Measurements from ENCODE around the gene PABPN1L.

DNA sequence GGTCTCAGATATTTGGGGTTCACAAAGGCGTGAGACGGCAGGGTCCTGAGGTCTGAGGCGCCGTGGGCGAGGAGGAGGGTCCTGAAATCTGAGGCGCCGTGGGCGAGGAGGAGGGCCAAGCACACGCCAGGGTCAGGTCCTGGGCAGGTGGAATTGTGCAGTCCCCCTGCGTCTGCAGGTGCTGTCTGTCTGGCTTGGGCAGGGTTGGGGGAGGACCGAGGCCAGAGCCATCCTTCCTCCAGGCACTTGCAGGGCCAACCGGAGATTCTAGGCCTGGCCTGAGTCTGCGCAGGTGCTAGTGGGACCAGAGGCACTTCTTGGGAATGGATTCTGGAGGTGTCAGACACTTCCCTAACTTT, 52.3 kb downstream of the PABPN1L start:
- TF ChIP-seq EP300 (IDR thresholded peaks at IDR 0.05) (no peak), CBX8 (IDR thresholded peaks at IDR 0.05) (no peak), HDAC2 (IDR thresholded peaks at IDR 0.05) (no peak), MAFK (IDR thresholded peaks at IDR 0.05; ENCODE audit: partially characterized antibody) (no peak), EHMT2 (IDR thresholded peaks at IDR 0.05; ENCODE audit: low read depth) (no peak), RCOR1 (IDR thresholded peaks at IDR 0.05; ENCODE audit: low read depth, low read length) (no peak)
- TF ChIP-seq, protein P1, sequence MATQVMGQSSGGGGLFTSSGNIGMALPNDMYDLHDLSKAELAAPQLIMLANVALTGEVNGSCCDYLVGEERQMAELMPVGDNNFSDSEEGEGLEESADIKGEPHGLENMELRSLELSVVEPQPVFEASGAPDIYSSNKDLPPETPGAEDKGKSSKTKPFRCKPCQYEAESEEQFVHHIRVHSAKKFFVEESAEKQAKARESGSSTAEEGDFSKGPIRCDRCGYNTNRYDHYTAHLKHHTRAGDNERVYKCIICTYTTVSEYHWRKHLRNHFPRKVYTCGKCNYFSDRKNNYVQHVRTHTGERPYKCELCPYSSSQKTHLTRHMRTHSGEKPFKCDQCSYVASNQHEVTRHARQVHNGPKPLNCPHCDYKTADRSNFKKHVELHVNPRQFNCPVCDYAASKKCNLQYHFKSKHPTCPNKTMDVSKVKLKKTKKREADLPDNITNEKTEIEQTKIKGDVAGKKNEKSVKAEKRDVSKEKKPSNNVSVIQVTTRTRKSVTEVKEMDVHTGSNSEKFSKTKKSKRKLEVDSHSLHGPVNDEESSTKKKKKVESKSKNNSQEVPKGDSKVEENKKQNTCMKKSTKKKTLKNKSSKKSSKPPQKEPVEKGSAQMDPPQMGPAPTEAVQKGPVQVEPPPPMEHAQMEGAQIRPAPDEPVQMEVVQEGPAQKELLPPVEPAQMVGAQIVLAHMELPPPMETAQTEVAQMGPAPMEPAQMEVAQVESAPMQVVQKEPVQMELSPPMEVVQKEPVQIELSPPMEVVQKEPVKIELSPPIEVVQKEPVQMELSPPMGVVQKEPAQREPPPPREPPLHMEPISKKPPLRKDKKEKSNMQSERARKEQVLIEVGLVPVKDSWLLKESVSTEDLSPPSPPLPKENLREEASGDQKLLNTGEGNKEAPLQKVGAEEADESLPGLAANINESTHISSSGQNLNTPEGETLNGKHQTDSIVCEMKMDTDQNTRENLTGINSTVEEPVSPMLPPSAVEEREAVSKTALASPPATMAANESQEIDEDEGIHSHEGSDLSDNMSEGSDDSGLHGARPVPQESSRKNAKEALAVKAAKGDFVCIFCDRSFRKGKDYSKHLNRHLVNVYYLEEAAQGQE (IDR thresholded peaks at IDR 0.05) = no peak
- TF ChIP-seq, protein P2, sequence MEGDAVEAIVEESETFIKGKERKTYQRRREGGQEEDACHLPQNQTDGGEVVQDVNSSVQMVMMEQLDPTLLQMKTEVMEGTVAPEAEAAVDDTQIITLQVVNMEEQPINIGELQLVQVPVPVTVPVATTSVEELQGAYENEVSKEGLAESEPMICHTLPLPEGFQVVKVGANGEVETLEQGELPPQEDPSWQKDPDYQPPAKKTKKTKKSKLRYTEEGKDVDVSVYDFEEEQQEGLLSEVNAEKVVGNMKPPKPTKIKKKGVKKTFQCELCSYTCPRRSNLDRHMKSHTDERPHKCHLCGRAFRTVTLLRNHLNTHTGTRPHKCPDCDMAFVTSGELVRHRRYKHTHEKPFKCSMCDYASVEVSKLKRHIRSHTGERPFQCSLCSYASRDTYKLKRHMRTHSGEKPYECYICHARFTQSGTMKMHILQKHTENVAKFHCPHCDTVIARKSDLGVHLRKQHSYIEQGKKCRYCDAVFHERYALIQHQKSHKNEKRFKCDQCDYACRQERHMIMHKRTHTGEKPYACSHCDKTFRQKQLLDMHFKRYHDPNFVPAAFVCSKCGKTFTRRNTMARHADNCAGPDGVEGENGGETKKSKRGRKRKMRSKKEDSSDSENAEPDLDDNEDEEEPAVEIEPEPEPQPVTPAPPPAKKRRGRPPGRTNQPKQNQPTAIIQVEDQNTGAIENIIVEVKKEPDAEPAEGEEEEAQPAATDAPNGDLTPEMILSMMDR (IDR thresholded peaks at IDR 0.05) = no peak
